OCI-LY3 (cell line): ENCODE measurements around the gene RIPPLY2.

Source experiments
- H2AFZ ChIP-seq: fragments of 200-600, 300-600 bp; shearing (Covaris generic); 2 replicates; pipeline ENCODE4 v1.6.0; 2014; ENCODE audit warnings: antibody characterized with exemption, low read depth, low read length
- H3K27ac ChIP-seq: fragments of 200-600, 300-600 bp; sonication (generic); 2 replicates; pipeline ENCODE4 v1.5.1; 2014; ENCODE audit warnings: mild to moderate bottlenecking, low read length, moderate library complexity, mixed read lengths
- H3K27me3 ChIP-seq: fragments of 200-600, 300-600 bp; sonication (generic); 2 replicates; pipeline ENCODE4 v1.6.1; 2014; ENCODE audit warnings: low read depth, low read length, mixed read lengths
- H3K36me3 ChIP-seq: fragments of 200-600, 300-600 bp; sonication (generic); replicated peaks from 2 replicates; pipeline ENCODE3; 2014; ENCODE audit warnings: low read depth, low read length, mixed read lengths
- H3K4me1 ChIP-seq: fragments of 300-600, 200-600 bp; sonication (generic); 2 replicates; pipeline ENCODE4 v1.6.1; 2014; ENCODE audit warnings: low read length, mixed read lengths
- H3K4me2 ChIP-seq: fragments of 200-600, 300-600 bp; sonication (generic); 2 replicates; pipeline ENCODE4 v1.6.1; 2014; ENCODE audit warnings: low read length, mixed read lengths
- H3K4me3 ChIP-seq: fragments of 300-600, 200-600 bp; sonication (generic); 2 replicates; pipeline ENCODE4 v1.5.1; 2014; ENCODE audit warnings: antibody characterized with exemption, mild to moderate bottlenecking, low read length, moderate library complexity
- H3K79me2 ChIP-seq: fragments of 300-600, 200-600 bp; shearing (Covaris generic); 2 replicates; pipeline ENCODE4 v1.6.1; 2014; ENCODE audit warnings: mild to moderate bottlenecking, low read length, mixed read lengths
- H3K9ac ChIP-seq: fragments of 300-600, 200-600 bp; shearing (Covaris generic); 2 replicates; pipeline ENCODE4 v1.6.0; 2014; ENCODE audit warnings: mild to moderate bottlenecking, low read length, moderate library complexity
- H3K9me3 ChIP-seq: fragments of 200-600, 300-600 bp; shearing (Covaris generic); 2 replicates; pipeline ENCODE4 v1.6.1; 2014; ENCODE audit warnings: low read length, mixed read lengths; ENCODE audit not compliant: insufficient read depth
- H4K20me1 ChIP-seq: fragments of 200-600, 300-600 bp; sonication (generic); 2 replicates; pipeline ENCODE4 v1.6.1; 2016; ENCODE audit warnings: low read length, mixed read lengths; ENCODE audit not compliant: insufficient read depth
- EZH2phosphoT487 ChIP-seq: fragments of 200-600 bp; shearing (Covaris generic); IDR thresholded peaks from 2 replicates; pipeline ENCODE4 v1.6.1; 2018; ENCODE audit warnings: antibody characterized with exemption, mixed run types, low read depth
- TF ChIP-seq, protein P1 (sequence below): fragments of 200-600, 300-600 bp; sonication (generic); IDR thresholded peaks from 2 replicates; pipeline ENCODE4 v1.5.1; 2014; ENCODE audit warnings: antibody characterized with exemption, low read length, low read depth

RIPPLY2 gene

DNA sequence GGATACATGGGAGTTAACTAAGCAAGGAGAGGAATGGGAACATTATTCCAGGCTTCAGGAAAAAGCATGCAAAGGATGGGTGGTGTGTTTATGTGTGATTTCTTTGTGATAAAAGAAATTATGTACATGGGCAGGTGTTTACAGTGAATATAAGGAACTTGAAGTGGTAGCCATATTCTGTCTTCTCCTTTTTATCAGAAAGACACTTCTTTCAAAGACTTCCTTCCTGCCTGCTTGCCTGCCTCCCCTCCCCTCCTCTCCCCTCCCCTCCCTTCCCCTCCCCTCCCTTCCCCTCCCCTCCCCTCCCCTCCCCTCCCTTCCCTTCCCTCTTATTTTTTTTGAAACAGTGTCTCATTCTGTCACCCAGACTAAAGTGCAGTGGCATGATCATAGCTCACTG lies 20.7 kb downstream of the RIPPLY2 start:
- Histone ChIP-seq H3K4me2 (no peak overlapping the region), H2AFZ (no peak overlapping the region), H3K27ac (no peak overlapping the region), H3K9ac (no peak overlapping the region), H3K9me3 (peaks cover 4% of the 10 kb centered on the region), H3K79me2 (peaks cover 43% of the 10 kb centered on the region), H3K4me3 (no peak overlapping the region), H3K36me3 (peaks cover 16% of the 10 kb centered on the region), H4K20me1 (peaks cover 15% of the 10 kb centered on the region; the same call in 1 of the 2 replicates), H3K27me3 (no peaks in the 10 kb centered on the region), H3K4me1 (no peaks in the 10 kb centered on the region)
- no peak for TF ChIP-seq EZH2phosphoT487
- TF ChIP-seq, protein P1, sequence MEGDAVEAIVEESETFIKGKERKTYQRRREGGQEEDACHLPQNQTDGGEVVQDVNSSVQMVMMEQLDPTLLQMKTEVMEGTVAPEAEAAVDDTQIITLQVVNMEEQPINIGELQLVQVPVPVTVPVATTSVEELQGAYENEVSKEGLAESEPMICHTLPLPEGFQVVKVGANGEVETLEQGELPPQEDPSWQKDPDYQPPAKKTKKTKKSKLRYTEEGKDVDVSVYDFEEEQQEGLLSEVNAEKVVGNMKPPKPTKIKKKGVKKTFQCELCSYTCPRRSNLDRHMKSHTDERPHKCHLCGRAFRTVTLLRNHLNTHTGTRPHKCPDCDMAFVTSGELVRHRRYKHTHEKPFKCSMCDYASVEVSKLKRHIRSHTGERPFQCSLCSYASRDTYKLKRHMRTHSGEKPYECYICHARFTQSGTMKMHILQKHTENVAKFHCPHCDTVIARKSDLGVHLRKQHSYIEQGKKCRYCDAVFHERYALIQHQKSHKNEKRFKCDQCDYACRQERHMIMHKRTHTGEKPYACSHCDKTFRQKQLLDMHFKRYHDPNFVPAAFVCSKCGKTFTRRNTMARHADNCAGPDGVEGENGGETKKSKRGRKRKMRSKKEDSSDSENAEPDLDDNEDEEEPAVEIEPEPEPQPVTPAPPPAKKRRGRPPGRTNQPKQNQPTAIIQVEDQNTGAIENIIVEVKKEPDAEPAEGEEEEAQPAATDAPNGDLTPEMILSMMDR: no peak

DNA sequence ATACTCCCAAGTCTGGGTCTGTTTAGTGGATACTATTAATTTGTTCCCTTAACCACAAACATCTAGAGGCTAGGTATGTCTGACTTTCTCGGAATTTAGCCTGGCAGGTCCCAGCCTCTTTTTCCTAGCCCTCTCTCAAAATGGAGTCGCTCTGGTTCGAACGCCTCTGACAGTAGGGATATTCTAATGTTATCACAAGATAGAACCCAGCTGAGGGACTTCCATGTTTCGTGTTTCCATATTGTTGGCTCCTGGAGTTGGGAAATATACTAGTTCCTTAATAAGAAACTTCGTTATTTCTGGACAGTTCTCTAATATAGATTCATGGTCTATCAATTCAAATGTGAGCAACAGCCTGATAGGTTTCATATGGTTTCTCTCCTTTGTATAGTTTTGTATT lies 22.7 kb downstream of the RIPPLY2 start:
- Histone ChIP-seq H3K4me1 (no peaks in the 10 kb centered on the region), H3K9ac (no peak overlapping the region), H4K20me1 (peaks cover 35% of the 10 kb centered on the region), H3K36me3 (peaks cover 3% of the 10 kb centered on the region), H3K27me3 (no peaks in the 10 kb centered on the region), H3K4me3 (no peak overlapping the region), H3K9me3 (no peaks in the 10 kb centered on the region), H3K79me2 (peaks cover 53% of the 10 kb centered on the region), H3K27ac (no peak overlapping the region), H2AFZ (no peak overlapping the region), H3K4me2 (no peak overlapping the region)
- TF ChIP-seq EZH2phosphoT487: no peak
- TF ChIP-seq, protein P1: no peak

DNA sequence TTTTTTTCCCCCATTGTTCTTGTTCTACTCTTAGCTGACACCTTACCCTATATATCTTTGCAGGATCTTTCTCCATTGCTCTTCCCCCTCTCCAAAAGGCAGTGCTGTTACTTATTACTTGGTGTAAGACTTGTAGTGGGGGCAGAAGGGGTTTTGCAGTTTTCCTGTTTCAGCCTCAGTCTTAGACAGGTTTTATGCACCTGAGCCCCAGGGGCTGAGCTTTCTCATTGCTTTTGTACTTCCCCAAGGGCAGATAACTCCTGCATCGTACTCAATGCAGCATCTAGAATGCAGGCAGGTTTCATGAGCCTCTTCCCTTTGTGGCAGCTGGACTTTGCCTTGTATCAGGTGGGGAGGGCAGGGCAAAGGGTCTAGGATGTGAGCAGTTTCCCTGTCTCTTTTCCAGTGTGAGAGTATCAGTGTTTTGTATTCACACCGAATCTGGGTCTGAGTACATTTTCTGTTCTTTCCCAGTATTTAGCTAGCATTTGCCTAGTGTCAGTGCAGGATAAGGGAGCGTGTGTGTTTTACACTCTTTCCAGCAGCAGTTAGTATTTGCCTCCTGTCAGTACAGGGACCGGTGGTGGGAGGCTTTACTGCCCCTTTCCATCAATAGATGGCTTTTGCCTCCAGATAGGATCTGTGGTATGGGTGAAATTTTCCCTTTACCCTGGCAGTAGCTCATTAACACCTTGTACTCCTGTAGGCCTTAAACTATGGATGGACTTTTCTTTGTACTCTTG lies 25.9 kb downstream of the RIPPLY2 start:
- Histone ChIP-seq H2AFZ (no peak overlapping the region), H3K4me3 (no peak overlapping the region), H3K27me3 (no peaks in the 10 kb centered on the region), H3K36me3 (no peaks in the 10 kb centered on the region), H3K9me3 (no peaks in the 10 kb centered on the region), H4K20me1 (peaks cover 40% of the 10 kb centered on the region), H3K9ac (no peak overlapping the region), H3K4me1 (no peaks in the 10 kb centered on the region), H3K27ac (no peak overlapping the region), H3K4me2 (no peak overlapping the region), H3K79me2 (peaks cover 56% of the 10 kb centered on the region)
- TF ChIP-seq, protein P1: no peak
- TF ChIP-seq EZH2phosphoT487: no peak

DNA sequence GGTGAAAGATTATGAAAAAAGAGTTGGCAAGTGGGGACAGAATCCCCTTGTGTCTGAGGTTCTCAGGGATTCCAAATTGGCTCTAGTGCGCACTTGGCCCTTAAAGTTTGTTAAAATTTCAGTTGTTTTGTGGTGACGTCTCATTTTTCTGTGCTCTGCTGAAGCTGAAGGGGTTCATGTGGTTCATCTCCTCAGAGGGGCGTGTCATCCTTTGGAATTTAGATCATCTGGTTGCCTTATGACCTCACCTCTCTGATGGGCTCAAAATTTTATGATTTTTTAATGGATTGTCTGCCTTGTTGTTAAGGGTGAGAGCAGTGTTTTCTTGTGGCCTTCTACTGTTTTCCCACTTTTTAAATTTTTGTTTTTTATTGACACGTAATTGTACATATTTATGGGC lies 26.6 kb downstream of the RIPPLY2 start:
- Histone ChIP-seq H3K36me3 (no peaks in the 10 kb centered on the region), H3K9ac (no peak overlapping the region)
- no peak for TF ChIP-seq EZH2phosphoT487
- TF ChIP-seq, protein P1: no peak

More for the DNA sequence above, 26.6 kb downstream of the RIPPLY2 start:
- H2AFZ ChIP-seq: no peak overlapping the region
- peaks cover 56% of the 10 kb centered on the region for H3K79me2 ChIP-seq
- no peak overlapping the region for H3K4me3 ChIP-seq
- H3K4me2 ChIP-seq: no peak overlapping the region
- peaks cover 40% of the 10 kb centered on the region for H4K20me1 ChIP-seq
- H3K4me1 ChIP-seq: peaks cover 2% of the 10 kb centered on the region; the same call in 1 of the 2 replicates
- no peak overlapping the region for H3K27ac ChIP-seq
- H3K27me3 ChIP-seq: no peaks in the 10 kb centered on the region
- H3K9me3 ChIP-seq: no peaks in the 10 kb centered on the region
